Spleen (tissue), 7 donors: ENCODE data around the gene A3GALT2.

ENCODE experiments used
- CTCF ChIP-seq, 11 experiments: fragments of 200-600 bp in 7 of 11; fragments of 450-650 bp in 4 of 11; sonication (generic) in 4 of 11; IDR thresholded peaks in 8 of 11; conservative IDR thresholded peaks in 3 of 11; 1 replicate in 7 of 11; 2 replicates in 4 of 11; pipeline versions ENCODE4 v1.4.0 to v1.8.0; 2016 to 2021; ENCODE audit warnings: antibody characterized with exemption in 11 of 11, inconsistent platforms in 4 of 11, mild to moderate bottlenecking in 1 of 11
- POLR2A ChIP-seq, 3 donors: fragments of 450-650 bp; IDR thresholded peaks; one replicate each; pipeline ENCODE4 v1.5.1; 2017; ENCODE audit warnings: antibody characterized with exemption in 3 of 3, mild to moderate bottlenecking in 1 of 3
- donor health status: DM: no; HTN: no; CAD: no; lungs with moderate emphysema.
- donor health status: DM: no; HTN: no; CAD: no.
- donor health status: DM: no; HTN: no; CAD: no.

- no peak for TF ChIP-seq CTCF (IDR thresholded peaks at IDR 0.05 in 8 of 11, conservative IDR thresholded peaks at IDR 0.05 in 3 of 11)
- no peak for TF ChIP-seq POLR2A (IDR thresholded peaks at IDR 0.05)
Observed at GRCh38 chr1:33354707-33355316, 33.9 kb upstream of the A3GALT2 start.
